PC-9 (cell line): ENCODE results near the gene IL4I1. TPM values are rescaled to one million over a fixed set of nuclear protein-coding genes. Genes with fewer than 3 reads are reported as not detected.

Experiments used
- BruUV-seq: library from RNA; stranded (reverse); fragments of 400-500 nt; replicated peaks from 2 replicates; lab custom pipeline; 2021; lab: Mats Ljungman, UMichigan
- CTCF ChIA-PET: fragments of 300-600 bp; sonication (Branson Sonifier 250); formaldehyde crosslinking; loops from one replicate; lab custom pipeline; 2022; ENCODE audit warnings: antibody characterized with exemption; lab: Charles Lee
- POLR2A ChIA-PET: fragments of 300-600 bp; sonication (Branson Sonifier 250); formaldehyde crosslinking; loops from one replicate; lab custom pipeline; 2022; ENCODE audit warnings: antibody characterized with exemption; ENCODE audit not compliant: unreplicated experiment; lab: Charles Lee
- DNase-seq, 2 experiments: peaks; one replicate each; pipeline versions ENCODE4 v3.0.0 to v3.0.0-alpha.2; 2015 to 2022; ENCODE audit warnings: mixed read lengths in 1 of 2
- H2AFZ ChIP-seq: fragments of 200-600 bp; sonication (generic); 2 replicates; pipeline ENCODE4 v1.8.1; 2017; ENCODE audit warnings: antibody characterized with exemption
- H3F3A ChIP-seq: fragments of 200-600 bp; sonication (generic); 2 replicates; pipeline ENCODE4 v1.8.1; 2017; ENCODE audit warnings: antibody characterized with exemption, mild to moderate bottlenecking, low read depth; ENCODE audit not compliant: insufficient read depth
- H3K27ac ChIP-seq: fragments of 200-600 bp; sonication (generic); 2 replicates; pipeline ENCODE4 v1.6.1; 2016; ENCODE audit warnings: mixed run types
- H3K27me3 ChIP-seq: fragments of 200-600 bp; sonication (generic); 2 replicates; pipeline ENCODE4 v1.6.1; 2016; ENCODE audit warnings: low read depth, mixed run types; ENCODE audit not compliant: insufficient read depth
- H3K36me3 ChIP-seq: fragments of 200-600 bp; sonication (generic); 2 replicates; pipeline ENCODE4 v1.6.1; 2016; ENCODE audit warnings: low read depth, mixed run types
- H3K4me1 ChIP-seq: fragments of 200-600 bp; sonication (generic); replicated peaks from 2 replicates; pipeline ENCODE4 v1.6.1; 2016; ENCODE audit warnings: mixed run types; ENCODE audit not compliant: insufficient read depth
- H3K4me2 ChIP-seq: fragments of 200-600 bp; sonication (generic); 2 replicates; pipeline ENCODE4 v1.6.1; 2017; ENCODE audit warnings: mixed run types
- H3K4me3 ChIP-seq: fragments of 200-600 bp; sonication (generic); 2 replicates; pipeline ENCODE4 v1.6.1; 2016; ENCODE audit warnings: mixed run types
- H3K79me2 ChIP-seq: fragments of 200-600 bp; sonication (generic); 2 replicates; pipeline ENCODE4 v1.6.1; 2017; ENCODE audit warnings: low read depth, mixed run types
- H3K9me2 ChIP-seq: fragments of 200-600 bp; sonication (generic); 2 replicates; pipeline ENCODE4 v1.8.1; 2017; ENCODE audit warnings: mild to moderate bottlenecking; ENCODE audit not compliant: insufficient read depth
- H3K9me3 ChIP-seq: fragments of 200-600 bp; sonication (generic); 2 replicates; pipeline ENCODE4 v1.8.1; 2016; ENCODE audit warnings: low read depth; ENCODE audit not compliant: insufficient read depth
- H4K20me1 ChIP-seq: fragments of 200-600 bp; sonication (generic); 2 replicates; pipeline ENCODE4 v1.8.1; 2017; ENCODE audit not compliant: insufficient read depth
- CTCF ChIP-seq: fragments of 200-600 bp; sonication (generic); conservative IDR thresholded peaks from 2 replicates; pipeline ENCODE4 v1.6.1; 2017; ENCODE audit warnings: mixed run types, antibody characterized with exemption, mild to moderate bottlenecking, moderate library complexity
- EZH2 ChIP-seq: fragments of 200-600 bp; sonication (generic); IDR thresholded peaks from 2 replicates; pipeline ENCODE4 v1.8.0; 2017; ENCODE audit warnings: antibody characterized with exemption, low read depth
- intact Hi-C: fragments of 100-400 bp; cut with micrococcal nuclease; formaldehyde crosslinking; loops from one replicate; pipeline ENCODE4 v1.10.0; 2022; ENCODE audit not compliant: unreplicated experiment
- total RNA-seq: library from RNA; stranded (reverse); gene quantifications from 2 replicates; pipeline ENCODE4 v1.2.3, GENCODE V29; 2021

Gene IL4I1
- total RNA-seq, 1 experiment from 2014 or later: not detected

DNA sequence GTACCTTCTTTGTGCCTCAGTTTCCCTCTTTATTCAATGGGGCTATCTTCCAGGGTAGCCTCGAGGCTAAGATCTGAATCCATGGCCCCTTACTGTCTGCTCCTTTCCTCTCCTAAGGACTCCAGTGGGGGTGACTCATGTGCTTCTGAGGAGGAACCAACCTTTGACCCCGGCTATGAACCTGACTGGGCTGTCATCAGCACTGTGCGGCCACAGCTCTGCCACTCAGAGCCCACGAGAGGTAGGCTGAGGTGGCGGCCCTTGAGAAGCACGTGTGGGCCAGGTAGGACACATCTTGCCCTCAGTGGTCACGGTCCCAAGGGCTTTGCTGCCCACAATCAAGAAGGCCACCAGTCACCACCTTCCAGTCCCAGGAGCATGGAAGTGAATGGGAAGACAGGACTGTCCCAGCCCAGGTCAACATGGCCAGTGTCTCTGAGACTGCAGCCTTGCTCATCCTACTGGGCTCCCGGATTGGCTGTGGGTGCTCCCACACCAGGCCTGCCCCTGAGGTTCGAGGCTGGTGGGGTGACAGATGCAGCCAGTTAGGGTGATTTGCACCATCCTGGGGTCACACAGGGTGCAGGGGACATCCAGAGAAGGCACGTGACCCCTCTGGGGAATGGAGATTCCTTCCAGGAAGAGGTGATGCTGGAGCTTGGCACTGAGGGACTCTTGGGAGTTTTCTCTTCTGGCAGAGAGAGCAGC, 16.4 kb downstream of the IL4I1 start:
- POLR2A ChIA-PET: no interaction called here
- CTCF ChIA-PET: no interaction called here
- peaks cover 17% of the 10 kb centered on the region; the same call in 1 of the 2 replicates for H3F3A ChIP-seq
- H3K4me2 ChIP-seq: no peak overlapping the region
- H3K4me1 ChIP-seq: peaks cover 14% of the 10 kb centered on the region
- H2AFZ ChIP-seq: no peak overlapping the region
- H3K79me2 ChIP-seq: peaks cover 26% of the 10 kb centered on the region
- H3K27ac ChIP-seq: no peak overlapping the region
- peaks cover 17% of the 10 kb centered on the region for H4K20me1 ChIP-seq
- no peaks in the 10 kb centered on the region for H3K9me3 ChIP-seq
- TF ChIP-seq CTCF (no peak), EZH2 (no peak)
- BruUV-seq: no TSS peak
- H3K9me2 ChIP-seq: no peaks in the 10 kb centered on the region
- no peak for DNase-seq
- no peak overlapping the region for H3K4me3 ChIP-seq
- intact Hi-C loops: no loop called here
- H3K27me3 ChIP-seq: no peaks in the 10 kb centered on the region
- H3K36me3 ChIP-seq: peaks cover 25% of the 10 kb centered on the region; the same call in 1 of the 2 replicates

DNA sequence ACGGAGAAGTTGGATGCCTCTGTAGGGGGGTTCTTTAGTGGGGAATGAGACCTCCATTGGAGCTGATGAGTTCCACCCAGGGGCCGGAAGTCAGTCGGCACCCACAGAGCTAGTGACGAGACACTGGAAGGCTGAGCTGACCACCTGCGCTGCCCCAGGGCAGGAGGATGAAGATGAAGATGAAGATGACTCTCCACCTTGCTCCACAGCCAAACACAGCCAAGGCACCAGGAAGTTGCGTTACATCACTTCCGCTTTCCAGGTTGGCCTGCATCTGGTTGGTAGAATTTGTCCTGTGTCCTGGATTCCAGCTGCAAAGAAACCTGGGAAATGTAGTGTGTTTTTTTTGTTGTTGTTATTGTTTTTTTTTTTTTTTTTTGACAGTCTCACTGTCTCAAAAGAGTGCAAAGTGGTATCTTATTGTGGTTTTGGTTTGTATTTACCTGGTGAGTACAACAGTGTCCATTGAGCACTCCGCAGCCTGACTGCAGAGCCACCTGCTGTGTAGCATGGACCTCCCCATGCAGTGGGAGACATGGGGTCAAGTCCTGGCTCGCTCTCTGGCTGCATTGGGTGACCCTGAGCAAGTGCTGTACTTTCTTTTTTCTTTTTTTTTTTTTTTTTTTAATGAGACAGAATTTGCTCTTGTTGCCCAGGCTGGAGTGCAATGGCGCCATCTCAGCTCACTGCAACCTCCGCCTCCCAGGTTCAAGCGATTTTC, 17.3 kb downstream of the IL4I1 start:
- Histone ChIP-seq H3K9me2 (no peaks in the 10 kb centered on the region), H3K27ac (no peak overlapping the region), H2AFZ (no peak overlapping the region), H3K4me1 (peaks cover 21% of the 10 kb centered on the region), H3K4me3 (no peak overlapping the region), H3K4me2 (peak overlapping the region; percentile 87; the same call in 1 of the 2 replicates), H3K36me3 (peaks cover 29% of the 10 kb centered on the region; the same call in 1 of the 2 replicates), H3K9me3 (no peaks in the 10 kb centered on the region), H3F3A (0 out of 2 replicates have a peak, but pooled peaks cover 17% of the 10 kb centered on the region), H3K79me2 (peaks cover 35% of the 10 kb centered on the region), H3K27me3 (no peaks in the 10 kb centered on the region), H4K20me1 (peaks cover 26% of the 10 kb centered on the region)
- CTCF ChIA-PET: no interaction called here
- DNase-seq: no peak
- BruUV-seq: no TSS peak
- POLR2A ChIA-PET: interaction anchor here (0.7 kb wide), 1 partner anchor 51 kb away, joined by 6 read pairs; no protein-coding TSS in a partner anchor
- TF ChIP-seq EZH2: no peak
- intact Hi-C loops: loop anchor here (5.0 kb wide), 2 partner anchors 48 to 148 kb away; partner anchors contain the start of genes ATF5, NUP62, VRK3 and ZNF473

GRCh38 chr19:49878744-49879070, 18.0 kb downstream of the IL4I1 start:
- no peaks in the 10 kb centered on the region for H3K9me2 ChIP-seq
- no peak for TF ChIP-seq EZH2
- TF ChIP-seq CTCF: no peak
- BruUV-seq: TSS peak; percentile 54
- ChIA-PET POLR2A (no interaction called here), CTCF (no interaction called here)
- intact Hi-C loops: loop anchor here (5.0 kb wide), 2 partner anchors 49 to 149 kb away; partner anchors contain the start of genes ATF5, NUP62, VRK3 and ZNF473
- no peaks in the 10 kb centered on the region for H3K9me3 ChIP-seq
- H3F3A ChIP-seq: 0 out of 2 replicates have a peak, but pooled peaks cover 17% of the 10 kb centered on the region
- H3K27me3 ChIP-seq: no peaks in the 10 kb centered on the region
- DNase-seq: no peak
- peak overlapping the region; percentile 79 for H3K4me3 ChIP-seq
- H3K27ac ChIP-seq: peak overlapping the region; percentile 92; the same call in 1 of the 2 replicates
- H4K20me1 ChIP-seq: peaks cover 31% of the 10 kb centered on the region
- peak overlapping the region; percentile 87 for H3K4me2 ChIP-seq
- peaks cover 42% of the 10 kb centered on the region for H3K79me2 ChIP-seq
- peaks cover 21% of the 10 kb centered on the region for H3K4me1 ChIP-seq
- H3K36me3 ChIP-seq: peaks cover 31% of the 10 kb centered on the region; the same call in 1 of the 2 replicates
- no peak overlapping the region for H2AFZ ChIP-seq
